Muscle layer of duodenum (tissue), 2 donors: Measurements from ENCODE around the gene DDX21.
"Not testable (repeated sequence)": the region's sequence is repeated elsewhere in the genome, so short reads cannot be mapped to it uniquely, and the experiment has no call there.

Experiments used
- H3K27ac ChIP-seq: one replicate; pipeline ENCODE4 v1.7.0; 2013; ENCODE audit warnings: mild to moderate bottlenecking, low read length
- H3K27me3 ChIP-seq: one replicate; pipeline ENCODE4 v1.7.0; 2013; ENCODE audit warnings: low read depth, mild to moderate bottlenecking, control low read depth, low read length
- H3K36me3 ChIP-seq, 2 donors: one replicate each; pipeline ENCODE4 v1.7.0; 2013; ENCODE audit warnings: low read length in 2 of 2, control low read depth in 1 of 2, mild to moderate bottlenecking in 1 of 2; ENCODE audit not compliant: insufficient read depth in 2 of 2, control insufficient read depth in 1 of 2
- H3K4me1 ChIP-seq, 2 donors: one replicate each; pipeline ENCODE4 v1.7.0; 2013; ENCODE audit warnings: low read length in 2 of 2, mild to moderate bottlenecking in 2 of 2, control low read depth in 1 of 2, moderate library complexity in 1 of 2; ENCODE audit not compliant: insufficient read depth in 2 of 2, control insufficient read depth in 1 of 2
- H3K4me3 ChIP-seq, 2 donors: one replicate each; pipeline ENCODE4 v1.7.0; 2013; ENCODE audit warnings: low read length in 2 of 2, low read depth in 1 of 2, mild to moderate bottlenecking in 1 of 2
- H3K9me3 ChIP-seq, 2 donors: one replicate each; pipeline ENCODE4 v1.7.0; 2013; ENCODE audit warnings: low read length in 2 of 2, control low read depth in 1 of 2, mild to moderate bottlenecking in 1 of 2; ENCODE audit not compliant: control insufficient read depth in 1 of 2
- donor health status: healthy.

The DDX21 gene

GRCh38 chr10:68955832-68956532, at the start of gene DDX21:
TSS of gene DDX21 (plus strand) at chr10:68956170. CDS start at chr10:68956226, 56 bp downstream.
- Histone ChIP-seq H3K4me3 (peak within 1 kb of the TSS; percentile 82 to 90), H3K4me1 (peaks cover 0 to 25% of the 10 kb centered on the region in 2 donors), H3K27ac (peak within 1 kb of the TSS; percentile 93), H3K36me3 (peaks cover 11 to 23% of the 10 kb centered on the region in 2 donors), H3K27me3 (no peaks in the 10 kb centered on the region), H3K9me3 (no peaks in the 10 kb centered on the region)

GRCh38 chr10:68924593-68924992, 31.4 kb upstream of the DDX21 start:
- peaks cover 0 to 18% of the 10 kb centered on the region in 2 donors for H3K36me3 ChIP-seq
- no peaks in the 10 kb centered on the region for H3K9me3 ChIP-seq
- H3K27me3 ChIP-seq, result no peaks in the 10 kb centered on the region
- H3K4me1 ChIP-seq, result no peaks in the 10 kb centered on the region
- H3K4me3 ChIP-seq, result no peak overlapping the region
- H3K27ac ChIP-seq, result no peak overlapping the region

- Histone ChIP-seq H3K27me3 (no peaks in the 10 kb centered on the region), H3K4me3 (no peak overlapping the region), H3K4me1 (no peaks in the 10 kb centered on the region), H3K27ac (no peak overlapping the region), H3K9me3 (no peaks in the 10 kb centered on the region), H3K36me3 (peaks cover 4 to 16% of the 10 kb centered on the region in 2 donors)
Observed at GRCh38 chr10:68925489-68925888, 30.5 kb upstream of the DDX21 start.

GRCh38 chr10:68929157-68929556, 26.8 kb upstream of the DDX21 start:
- H3K36me3 ChIP-seq, result peaks cover 12 to 26% of the 10 kb centered on the region in 2 donors
- H3K27ac ChIP-seq, H3K9me3 ChIP-seq, H3K4me3 ChIP-seq, H3K4me1 ChIP-seq, H3K27me3 ChIP-seq: not testable (repeated sequence)

- not testable (repeated sequence) for H3K4me1 ChIP-seq, H3K27ac ChIP-seq, H3K9me3 ChIP-seq, H3K27me3 ChIP-seq, H3K4me3 ChIP-seq
- H3K36me3 ChIP-seq, result peaks cover 14 to 28% of the 10 kb centered on the region in 2 donors
Observed at GRCh38 chr10:68929888-68930287, 26.1 kb upstream of the DDX21 start.

- H3K27ac ChIP-seq, H3K27me3 ChIP-seq, H3K4me1 ChIP-seq, H3K4me3 ChIP-seq, H3K9me3 ChIP-seq: not testable (repeated sequence)
- H3K36me3 ChIP-seq, result peaks cover 25 to 40% of the 10 kb centered on the region in 2 donors
Observed at GRCh38 chr10:68932860-68933259, 23.1 kb upstream of the DDX21 start.

GRCh38 chr10:68934994-68935393, 21.0 kb upstream of the DDX21 start:
- H3K4me3 ChIP-seq, result no peak overlapping the region
- no peaks in the 10 kb centered on the region for H3K27me3 ChIP-seq
- H3K27ac ChIP-seq, result no peak overlapping the region
- H3K9me3 ChIP-seq, result no peaks in the 10 kb centered on the region
- no peaks in the 10 kb centered on the region for H3K4me1 ChIP-seq
- peaks cover 40 to 57% of the 10 kb centered on the region in 2 donors for H3K36me3 ChIP-seq

- Histone ChIP-seq H3K36me3 (peaks cover 30 to 54% of the 10 kb centered on the region in 2 donors), H3K4me3 (no peak overlapping the region), H3K27me3 (no peaks in the 10 kb centered on the region), H3K9me3 (no peaks in the 10 kb centered on the region), H3K27ac (no peak overlapping the region), H3K4me1 (no peaks in the 10 kb centered on the region)
Observed at GRCh38 chr10:68938117-68938516, 17.9 kb upstream of the DDX21 start.

GRCh38 chr10:68938884-68939283, 17.1 kb upstream of the DDX21 start:
- H3K27me3 ChIP-seq, result no peaks in the 10 kb centered on the region
- H3K4me1 ChIP-seq, result no peaks in the 10 kb centered on the region
- peaks cover 30 to 57% of the 10 kb centered on the region in 2 donors for H3K36me3 ChIP-seq
- no peaks in the 10 kb centered on the region for H3K9me3 ChIP-seq
- H3K4me3 ChIP-seq, result no peak overlapping the region
- no peak overlapping the region for H3K27ac ChIP-seq

- H3K4me1 ChIP-seq, H3K4me3 ChIP-seq, H3K27me3 ChIP-seq, H3K9me3 ChIP-seq, H3K27ac ChIP-seq: not testable (repeated sequence)
- H3K36me3 ChIP-seq, result peaks cover 29 to 61% of the 10 kb centered on the region in 2 donors
Observed at GRCh38 chr10:68940917-68941316, 15.1 kb upstream of the DDX21 start.

GRCh38 chr10:68950598-68950997, 5.4 kb upstream of the DDX21 start:
- H3K4me3 ChIP-seq, result no peak overlapping the region
- H3K4me1 ChIP-seq, result peaks cover 0 to 3% of the 10 kb centered on the region in 2 donors
- no peak overlapping the region for H3K27ac ChIP-seq
- H3K9me3 ChIP-seq, result no peaks in the 10 kb centered on the region
- no peaks in the 10 kb centered on the region for H3K27me3 ChIP-seq
- peaks cover 23 to 45% of the 10 kb centered on the region in 2 donors for H3K36me3 ChIP-seq

- H3K27ac ChIP-seq, result no peak overlapping the region
Observed at GRCh38 chr10:68954904-68955303, 1.1 kb upstream of the DDX21 start.

More at GRCh38 chr10:68954904-68955303, 1.1 kb upstream of the DDX21 start:
- Histone ChIP-seq H3K4me3 (no peak overlapping the region), H3K27me3 (no peaks in the 10 kb centered on the region), H3K9me3 (no peaks in the 10 kb centered on the region), H3K36me3 (peaks cover 2 to 21% of the 10 kb centered on the region in 2 donors), H3K4me1 (peaks cover 0 to 25% of the 10 kb centered on the region in 2 donors)
